GM21619 (cell line): ENCODE data around the gene MLIP.
"Not testable (repeated sequence)": the region's sequence is repeated elsewhere in the genome, so short reads cannot be mapped to it uniquely, and the experiment has no call there.

Experiments used
- ATAC-seq: cut with Tn5 transposase; IDR thresholded peaks from one replicate; pipeline ENCODE4 v1.9.1; 2021; ENCODE audit not compliant: unreplicated experiment

MLIP gene

DNA sequence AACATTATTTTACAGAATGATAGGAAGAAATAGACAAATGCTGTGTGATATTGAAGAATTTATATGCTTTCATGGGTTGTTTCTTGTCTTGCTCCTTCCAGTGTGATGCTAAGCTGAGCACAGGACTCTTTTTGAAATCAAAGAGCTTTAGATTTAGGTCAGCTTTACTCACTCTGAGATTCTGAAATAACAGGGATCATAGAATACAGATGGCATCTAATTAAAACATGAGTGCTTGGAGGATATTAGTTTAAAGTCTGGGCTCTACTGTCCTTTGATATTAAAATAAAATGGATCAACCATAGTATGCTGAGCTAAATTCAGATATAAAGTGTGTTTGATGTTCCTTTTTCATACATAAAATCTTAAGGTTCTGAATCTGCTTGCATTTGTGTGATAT lies 29.6 kb downstream of the MLIP start:
- no peak for ATAC-seq

- ATAC-seq, result no peak
Observed at GRCh38 chr6:54142889-54143519, 31.8 kb downstream of the MLIP start.

DNA sequence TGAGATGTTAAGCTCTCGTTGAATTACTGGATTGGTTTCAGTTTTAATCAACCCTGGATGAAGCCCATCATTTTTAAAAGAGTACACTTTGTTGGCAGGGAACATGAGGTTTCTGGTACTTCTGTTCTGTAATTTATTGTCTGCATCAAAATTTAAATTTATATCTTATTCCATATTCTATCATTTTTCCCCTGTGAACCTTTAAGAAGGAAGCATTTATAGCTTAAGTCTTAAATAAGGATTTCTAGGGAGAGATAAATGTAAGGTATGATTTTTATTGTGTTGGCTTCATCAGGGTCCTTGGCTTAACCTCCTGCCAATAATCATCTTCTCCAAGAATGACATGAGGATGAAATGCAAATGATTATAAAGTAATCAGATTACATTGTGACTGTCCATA lies 40.6 kb downstream of the MLIP start:
- no peak for ATAC-seq

DNA sequence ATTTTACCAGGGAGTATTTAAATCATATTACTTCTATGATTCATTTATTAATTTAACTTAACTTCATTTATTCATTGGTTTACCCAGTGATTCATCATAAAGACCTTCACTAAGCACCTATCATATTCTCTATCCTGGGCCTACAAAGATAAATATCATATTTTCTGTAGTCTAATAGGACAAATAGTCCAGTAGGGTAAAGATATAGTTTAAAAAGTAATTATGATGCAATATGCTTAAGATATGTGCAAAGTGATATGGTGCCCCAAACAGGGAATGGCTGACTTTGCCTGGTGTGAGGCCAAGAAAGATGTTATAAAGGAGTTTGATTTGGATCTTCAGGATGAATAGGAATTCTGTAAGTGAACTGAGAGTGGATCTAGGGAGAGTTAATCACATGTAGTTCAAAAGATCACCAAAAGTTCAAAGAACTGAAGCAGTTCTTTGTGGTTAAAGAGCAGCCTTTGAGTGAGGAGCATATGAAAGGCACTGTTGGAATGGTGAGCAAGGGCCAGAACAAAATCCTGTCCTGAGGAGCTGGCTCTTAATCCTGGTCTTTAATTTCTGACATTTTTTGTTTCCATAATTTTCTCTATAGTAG lies 45.5 kb downstream of the MLIP start:
- ATAC-seq, result no peak

GRCh38 chr6:54157405-54157804 lies 46.2 kb downstream of the MLIP start:
- no peak for ATAC-seq

GRCh38 chr6:54173089-54173488 lies 61.8 kb downstream of the MLIP start:
- no peak for ATAC-seq

GRCh38 chr6:54179152-54179551 lies 67.9 kb downstream of the MLIP start:
- no peak for ATAC-seq

DNA sequence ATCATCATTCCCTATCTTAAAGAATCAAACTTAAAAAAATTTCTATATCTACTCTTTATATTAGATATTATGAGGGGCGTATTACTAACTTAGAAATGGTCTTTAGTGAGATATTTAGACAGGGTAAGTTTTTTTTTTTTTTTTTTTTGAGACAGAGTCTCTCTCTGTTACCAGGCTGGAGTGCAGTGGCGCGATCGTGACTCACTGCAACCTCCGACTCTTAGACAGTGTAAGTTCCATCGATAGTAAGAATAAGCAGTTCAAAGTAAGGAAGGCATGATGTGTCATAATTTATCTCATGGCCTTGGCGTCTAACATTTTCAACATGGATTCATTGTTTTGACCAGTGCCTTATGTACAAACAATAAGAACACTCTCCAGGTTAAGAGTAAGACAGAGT lies 72.4 kb downstream of the MLIP start:
- ATAC-seq, result no peak

DNA sequence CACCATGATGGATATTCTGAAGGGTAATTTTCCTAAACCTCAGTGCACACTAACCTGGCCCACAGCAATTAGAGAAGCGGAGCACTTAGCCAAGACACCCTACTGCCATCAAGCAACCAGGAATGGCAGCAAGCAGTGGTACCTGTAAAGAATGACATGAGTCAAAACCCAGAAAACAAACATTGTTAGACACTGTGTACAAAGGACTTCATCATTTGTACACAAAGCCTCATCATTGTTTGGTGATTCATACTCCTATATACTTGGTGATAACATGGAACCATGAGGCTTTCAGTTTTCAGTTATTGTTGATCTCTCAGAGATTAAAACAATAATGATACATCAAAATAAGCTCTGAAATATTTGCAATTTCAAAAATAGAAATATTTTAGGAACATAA lies 74.6 kb downstream of the MLIP start:
- ATAC-seq, result no peak

DNA sequence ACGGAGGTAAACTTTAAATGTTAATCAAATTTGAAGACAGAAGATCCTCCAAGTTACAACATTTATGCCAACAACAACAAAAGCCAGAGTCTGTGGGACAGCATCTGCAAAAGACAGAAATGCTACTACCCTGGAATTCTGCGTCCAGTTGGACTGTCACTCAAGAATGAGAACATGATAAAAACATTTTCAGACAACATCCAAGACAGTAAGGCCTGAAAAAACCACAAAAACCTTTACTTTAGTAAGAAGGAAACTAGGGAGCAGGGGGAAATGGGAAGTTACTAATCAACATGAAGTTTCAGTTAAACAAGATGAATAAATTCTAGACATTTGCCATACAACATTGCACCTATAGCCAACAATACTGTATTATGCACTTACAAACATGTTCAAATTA lies 77.6 kb downstream of the MLIP start:
- ATAC-seq, result no peak

DNA sequence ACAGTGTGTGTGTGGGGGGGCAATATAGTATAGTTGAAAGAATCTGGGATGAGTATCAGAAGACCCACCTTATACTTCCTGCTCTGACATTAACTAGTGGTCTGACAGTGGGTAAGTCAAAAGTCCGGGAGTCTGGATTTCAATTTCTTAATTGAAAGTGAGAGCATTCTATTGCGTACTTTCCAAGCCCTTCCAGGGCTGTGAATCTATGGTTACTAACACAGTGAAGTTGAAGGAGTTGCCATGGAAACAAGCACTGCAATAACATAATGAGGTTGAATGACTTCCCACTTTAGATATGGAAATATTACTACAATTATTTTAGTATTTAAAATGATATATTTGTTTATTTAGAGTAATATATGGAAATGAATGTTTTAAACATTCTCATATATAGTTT lies 80.2 kb downstream of the MLIP start:
- no peak for ATAC-seq

- no peak for ATAC-seq
Observed at GRCh38 chr6:54192993-54193392, 81.8 kb downstream of the MLIP start.

DNA sequence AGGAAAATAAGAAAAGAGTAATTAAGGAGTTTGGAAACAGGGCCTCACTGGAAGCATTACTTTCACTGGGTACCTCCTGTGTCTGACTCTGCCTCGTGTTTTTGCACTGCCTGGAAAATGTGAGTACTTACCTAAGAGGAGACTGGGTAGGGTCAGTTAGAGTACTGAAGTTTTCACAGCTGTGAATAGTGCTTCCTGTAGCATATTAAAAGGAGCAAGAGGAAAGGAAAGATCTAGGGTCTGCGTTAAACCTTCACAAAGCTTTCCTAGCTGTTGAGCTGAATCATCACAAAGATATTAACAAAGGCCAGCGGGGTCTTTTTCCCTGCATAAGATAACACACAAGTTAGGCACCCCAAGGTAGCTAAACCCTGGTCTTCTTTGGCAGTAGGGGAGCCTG lies 82.3 kb downstream of the MLIP start:
- no peak for ATAC-seq

DNA sequence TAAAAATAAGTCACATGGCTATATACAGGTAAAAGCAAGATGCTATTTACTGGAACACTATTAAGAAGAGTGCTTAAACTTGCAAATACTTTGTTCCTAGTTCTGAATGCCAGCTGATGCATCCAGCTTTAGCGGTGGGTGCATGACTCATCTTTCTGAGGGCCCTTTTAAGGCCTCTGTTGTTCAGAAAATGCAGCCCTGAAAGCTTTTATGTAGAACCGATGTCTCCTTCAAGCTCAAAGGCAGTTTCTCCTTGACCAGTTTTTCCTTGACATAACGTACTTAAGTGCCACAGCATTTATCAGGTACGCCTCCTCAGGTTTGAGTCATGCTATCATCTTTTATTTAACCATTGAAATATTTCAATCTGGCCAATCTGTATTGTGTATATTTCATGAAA lies 82.8 kb downstream of the MLIP start:
- ATAC-seq, result no peak

- no peak for ATAC-seq
Observed at GRCh38 chr6:54195637-54196036, 84.4 kb downstream of the MLIP start.

GRCh38 chr6:54196905-54197304 lies 85.7 kb downstream of the MLIP start:
- ATAC-seq, result no peak

DNA sequence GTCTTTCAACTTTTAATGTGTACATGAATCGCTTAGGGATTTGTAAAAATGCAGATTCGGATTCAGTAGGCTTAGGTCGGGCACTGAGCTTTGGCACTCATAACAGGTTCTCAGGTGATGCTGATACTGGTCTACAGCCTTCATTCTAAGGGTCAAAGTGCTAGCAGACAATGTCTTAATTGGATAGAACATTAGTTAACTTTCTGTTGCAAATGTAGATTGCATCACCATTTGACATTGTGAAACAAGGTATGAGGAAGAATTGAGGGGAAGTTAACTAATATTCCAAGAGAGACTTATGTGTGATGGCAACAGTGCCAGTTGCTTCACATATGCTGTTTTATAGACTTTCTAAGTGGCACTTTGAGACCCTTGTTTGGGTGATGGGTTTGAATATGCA lies 86.9 kb downstream of the MLIP start:
- ATAC-seq, result no peak

DNA sequence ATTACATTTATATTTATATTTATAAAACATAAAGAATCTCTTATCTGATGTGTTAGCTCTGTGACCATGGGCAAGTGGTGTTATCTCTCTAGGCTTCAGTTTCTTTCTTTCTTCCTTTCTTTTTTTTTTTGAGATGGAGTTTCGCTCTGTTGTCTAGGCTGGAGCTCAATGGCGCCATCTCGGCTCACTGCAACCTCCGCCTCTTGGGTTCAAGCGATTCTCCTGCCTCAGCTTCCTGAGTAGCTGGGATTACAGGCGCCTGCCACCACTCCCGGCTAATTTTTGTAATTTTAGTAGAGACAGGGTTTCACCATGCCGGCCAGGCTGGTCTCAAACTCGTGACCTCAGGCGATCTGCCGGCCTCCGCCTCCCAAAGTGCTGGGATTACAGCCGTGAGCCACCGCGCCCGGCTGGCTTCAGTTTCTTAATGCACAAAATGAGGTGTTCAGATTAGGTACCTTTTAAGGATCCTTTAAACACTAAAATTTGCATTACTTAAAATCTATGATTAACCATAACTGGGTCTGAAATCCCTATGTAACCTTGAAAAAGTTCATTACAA lies 92.3 kb downstream of the MLIP start:
- ATAC-seq, result not testable (repeated sequence)

DNA sequence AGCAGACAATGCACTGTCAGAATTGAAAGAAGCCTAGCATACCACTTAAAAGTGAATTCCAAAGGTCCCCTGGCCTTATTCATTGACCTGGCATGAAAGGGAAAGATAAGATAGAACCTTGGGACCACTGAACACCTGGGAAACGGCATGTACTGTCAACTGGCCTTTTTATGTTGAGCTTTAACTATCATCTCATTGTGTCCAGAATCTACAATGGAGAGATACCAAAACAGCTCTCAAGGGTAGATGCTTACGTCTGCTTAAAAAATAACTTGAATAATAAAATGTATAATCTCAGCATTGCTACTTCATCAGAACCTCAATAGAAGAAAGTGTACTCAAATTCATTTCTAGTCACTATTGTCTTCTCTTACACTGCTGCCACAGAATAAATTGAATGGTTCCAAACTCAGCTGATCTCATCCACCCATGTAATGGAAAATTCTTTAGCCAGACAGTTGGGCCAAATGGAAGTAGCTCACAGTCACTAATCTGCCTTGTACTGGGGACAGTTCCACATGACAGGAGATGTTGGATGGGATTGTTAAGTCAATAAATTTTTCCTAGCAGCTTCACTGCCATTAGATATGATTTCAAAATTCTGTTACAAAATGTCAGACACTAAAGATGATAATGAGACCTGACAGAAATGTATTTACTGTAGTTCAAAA lies 93.8 kb downstream of the MLIP start:
- no peak for ATAC-seq

DNA sequence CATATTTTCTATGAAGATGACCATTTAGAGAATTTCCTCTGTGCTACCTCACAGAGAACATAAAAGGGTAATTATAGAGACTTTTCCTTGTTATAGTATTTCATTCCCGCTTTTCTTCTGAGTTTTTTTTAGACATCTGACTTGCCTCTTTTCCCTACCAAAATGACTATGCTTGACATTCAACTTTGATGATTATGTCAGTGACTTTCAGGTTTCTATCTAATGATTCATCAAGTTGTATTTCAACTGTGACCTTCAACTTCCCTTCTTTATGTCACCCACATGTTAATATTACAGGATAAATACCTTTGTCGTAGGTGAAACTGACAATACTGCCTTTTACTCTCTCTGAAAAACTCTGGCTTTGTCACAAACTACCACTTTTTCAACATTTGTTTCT lies 95.3 kb downstream of the MLIP start:
- no peak for ATAC-seq

DNA sequence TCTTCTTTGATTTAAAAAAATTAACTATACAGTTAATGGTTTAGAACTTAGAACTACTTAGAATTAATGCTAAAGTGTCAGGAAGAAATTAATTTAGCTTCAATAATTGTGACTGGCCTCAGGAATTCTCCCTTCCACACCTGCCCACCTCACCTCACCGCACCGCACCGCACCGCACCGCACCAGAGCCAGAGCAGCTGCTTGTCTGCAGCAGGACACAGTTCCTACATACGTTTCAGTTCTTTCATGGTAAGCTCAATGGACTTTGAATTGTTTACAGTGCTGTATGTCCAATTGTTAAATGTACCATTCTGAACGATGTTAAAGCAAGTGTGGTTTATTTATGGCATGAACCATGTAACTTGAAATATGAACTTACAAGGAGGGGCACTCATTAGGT lies 98.7 kb downstream of the MLIP start:
- ATAC-seq, result not testable (repeated sequence)

- ATAC-seq, result no peak
Observed at GRCh38 chr6:54214286-54214685, 103.0 kb downstream of the MLIP start.
